GM19351 (cell line): ENCODE measurements around the gene PLXNB3.
"Not testable (repeated sequence)": the region's sequence is repeated elsewhere in the genome, so short reads cannot be mapped to it uniquely, and the experiment has no call there.

Experiments used
- ATAC-seq: cut with Tn5 transposase; IDR thresholded peaks from one replicate; pipeline ENCODE4 v1.9.1; 2021; ENCODE audit warnings: mild to moderate bottlenecking, moderate library complexity; ENCODE audit not compliant: unreplicated experiment

The PLXNB3 gene

DNA sequence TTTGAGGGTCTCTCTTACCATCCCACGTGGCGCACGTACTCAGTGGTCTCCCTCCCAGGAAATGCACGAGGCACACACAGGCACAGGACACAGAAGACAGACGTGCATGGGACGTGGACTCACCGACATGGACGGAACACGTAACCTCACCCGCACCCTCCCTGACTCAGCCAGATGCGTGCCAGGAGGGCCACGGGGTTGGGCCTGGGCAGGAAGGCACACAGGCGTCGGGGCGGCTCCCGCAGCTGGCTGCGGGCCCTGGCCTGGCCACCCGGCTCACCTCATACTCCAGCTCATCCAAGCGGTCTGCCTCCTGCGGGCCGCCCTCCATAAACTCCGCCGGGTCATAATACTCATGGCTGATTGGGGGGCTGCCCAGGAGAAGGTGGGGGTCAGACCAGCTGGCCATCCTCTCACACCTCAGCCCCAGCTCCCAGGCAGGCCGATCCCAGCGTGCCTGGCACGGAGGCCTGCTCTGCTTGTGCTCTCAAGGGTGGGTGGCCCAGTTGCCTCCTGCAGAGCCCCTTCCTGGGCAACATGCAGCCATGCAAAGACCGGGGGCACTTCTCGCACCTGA lies 43.0 kb downstream of the PLXNB3 start:
- ATAC-seq, result no peak

DNA sequence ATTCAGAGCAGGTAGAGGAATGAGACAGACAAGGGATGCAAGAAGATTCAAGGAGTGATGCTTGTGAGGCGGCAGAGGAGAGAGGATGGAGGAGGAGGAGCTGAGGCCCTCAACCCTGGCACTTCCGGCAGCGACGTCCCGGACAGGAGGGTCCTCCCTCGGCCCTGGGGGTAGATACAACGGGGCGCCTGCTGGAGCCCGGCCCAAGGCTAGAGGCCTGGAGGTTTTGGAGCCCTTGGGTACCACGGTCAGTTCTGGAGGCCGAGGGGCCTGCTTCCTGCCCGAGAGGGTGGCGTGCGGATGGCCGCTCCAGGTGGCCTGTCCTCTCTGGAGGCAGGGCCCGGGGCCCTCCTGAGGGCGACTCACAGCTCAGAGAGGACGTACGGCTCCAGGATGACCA lies 43.9 kb downstream of the PLXNB3 start:
- no peak for ATAC-seq

DNA sequence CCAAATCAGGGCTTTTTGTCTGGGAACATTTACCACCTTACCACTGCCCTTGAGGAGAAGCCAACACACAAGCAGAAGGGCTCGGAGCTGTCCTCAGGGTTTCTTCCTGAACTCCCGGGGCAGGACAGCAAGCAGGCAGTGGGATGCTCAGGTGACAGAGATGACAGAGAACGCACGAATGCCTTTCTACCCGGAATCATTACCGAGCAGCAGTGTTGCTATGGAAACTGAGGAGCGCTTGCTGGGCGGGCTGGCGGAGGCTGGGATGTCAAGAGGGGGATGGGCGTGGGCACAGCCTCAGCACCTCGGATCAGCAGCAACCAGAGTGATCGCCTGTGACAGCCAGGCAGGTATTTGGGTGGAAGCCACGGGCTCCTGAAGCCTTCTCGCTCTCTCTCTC lies 48.2 kb downstream of the PLXNB3 start:
- no peak for ATAC-seq

DNA sequence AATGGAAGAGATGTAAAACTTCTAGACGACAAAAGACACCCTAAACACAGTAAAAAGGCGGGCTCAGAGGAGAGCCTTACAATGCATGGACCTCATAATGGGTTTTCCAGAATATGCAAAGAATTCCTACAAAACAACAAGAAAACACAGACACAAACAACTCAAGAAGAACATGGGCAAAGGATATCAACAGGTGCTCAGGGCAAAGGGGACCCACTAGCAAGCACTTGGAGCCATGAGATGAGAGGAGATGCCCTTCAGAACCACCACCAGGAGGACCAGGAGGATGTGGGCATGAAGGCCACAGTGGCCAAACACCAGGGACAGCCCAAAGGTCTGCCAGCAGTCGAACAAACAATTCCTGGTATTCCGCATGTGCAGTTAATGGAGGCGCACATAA lies 49.1 kb downstream of the PLXNB3 start:
- ATAC-seq, result no peak

DNA sequence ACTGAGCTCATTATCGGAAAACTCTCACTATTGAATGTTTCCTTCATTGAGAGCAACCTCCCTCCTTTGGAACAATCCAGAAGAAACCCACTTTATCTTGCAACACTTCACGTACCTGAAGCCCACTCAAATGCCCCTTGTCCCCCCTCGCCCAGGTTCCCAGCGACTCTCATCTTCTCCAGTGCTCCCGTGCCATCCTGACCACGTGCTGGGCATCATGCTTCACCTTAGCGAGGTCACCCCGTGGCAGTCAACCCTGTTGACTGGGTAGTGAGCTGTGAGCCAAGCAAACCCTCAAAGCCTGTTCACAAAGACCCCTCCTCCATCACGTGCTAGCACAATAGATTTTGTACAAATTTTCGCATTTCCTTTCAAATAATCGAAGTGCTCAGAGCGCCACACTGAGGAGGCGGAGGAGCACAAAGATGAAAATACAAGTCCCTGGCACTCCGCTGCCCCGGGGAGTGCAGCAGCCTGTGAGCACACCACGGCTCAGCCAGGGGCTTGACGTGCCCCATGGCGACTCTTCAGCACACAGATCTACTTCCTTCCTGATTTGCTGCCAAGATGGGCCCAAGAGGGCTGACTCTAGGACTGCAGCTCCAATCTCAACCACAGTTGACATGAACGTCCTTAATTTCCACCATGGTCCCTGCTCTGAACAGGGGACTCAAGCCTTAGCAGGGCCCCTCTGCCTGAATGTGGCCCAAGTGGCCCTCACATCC lies 50.7 kb downstream of the PLXNB3 start:
- no peak for ATAC-seq

DNA sequence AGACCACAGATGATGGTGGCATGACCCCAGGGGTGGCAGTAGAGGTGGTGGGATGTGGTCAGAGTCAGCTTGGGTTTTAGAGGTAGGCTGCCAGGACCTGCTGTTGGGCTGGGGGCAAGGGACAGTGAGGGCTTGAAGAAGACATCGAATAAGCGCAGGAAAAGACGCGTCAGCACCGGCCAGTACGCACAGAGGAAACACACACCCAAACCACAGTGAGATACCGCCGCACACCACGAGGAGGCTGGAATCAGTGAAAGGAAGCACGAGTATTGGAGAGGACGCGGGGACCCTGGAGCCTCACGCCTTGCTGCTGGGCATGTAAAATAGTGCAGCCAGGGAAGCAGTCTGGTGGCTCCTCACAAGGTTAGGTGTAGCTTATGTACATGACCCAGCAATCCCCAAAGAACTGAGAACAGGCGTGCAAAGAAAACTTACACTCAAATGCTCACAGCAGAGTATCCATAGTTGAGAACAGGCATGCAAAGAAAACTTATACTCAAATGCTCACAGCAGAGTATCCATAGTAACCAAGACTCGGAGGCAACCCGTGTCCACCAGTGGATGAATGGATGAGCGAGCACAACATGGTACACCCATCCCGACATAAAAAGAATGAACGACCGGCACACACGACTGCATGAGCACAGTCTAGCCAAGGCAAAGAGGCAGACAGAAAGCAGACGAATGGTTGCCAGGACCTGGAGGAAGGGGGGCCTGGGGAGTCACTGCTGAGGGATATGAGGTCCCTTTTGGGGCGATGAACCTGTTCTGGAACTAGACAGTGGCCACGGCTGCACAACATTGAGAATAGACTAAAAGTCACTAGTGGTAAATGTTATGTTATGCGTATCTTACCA lies 53.0 kb downstream of the PLXNB3 start:
- no peak for ATAC-seq

DNA sequence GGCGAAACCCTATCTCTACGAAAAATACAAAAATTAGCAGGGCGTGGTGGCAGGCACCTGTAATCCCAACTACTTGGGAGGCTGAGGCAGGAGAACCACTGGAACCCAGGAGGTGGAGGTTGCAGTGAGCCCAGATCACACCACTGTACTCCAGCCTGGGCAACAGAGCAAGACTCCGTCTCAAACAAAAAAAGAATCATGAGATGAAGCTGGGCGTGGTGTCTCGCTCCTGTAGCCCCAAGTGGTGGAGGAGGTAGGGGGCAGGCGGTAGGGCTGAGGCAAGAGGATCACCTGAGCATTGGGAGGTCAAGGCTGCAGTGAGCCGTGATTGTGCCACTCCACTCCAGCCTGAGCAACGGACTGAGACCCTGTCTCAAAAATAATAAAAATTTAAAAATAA lies 54.0 kb downstream of the PLXNB3 start:
- ATAC-seq, result not testable (repeated sequence)

DNA sequence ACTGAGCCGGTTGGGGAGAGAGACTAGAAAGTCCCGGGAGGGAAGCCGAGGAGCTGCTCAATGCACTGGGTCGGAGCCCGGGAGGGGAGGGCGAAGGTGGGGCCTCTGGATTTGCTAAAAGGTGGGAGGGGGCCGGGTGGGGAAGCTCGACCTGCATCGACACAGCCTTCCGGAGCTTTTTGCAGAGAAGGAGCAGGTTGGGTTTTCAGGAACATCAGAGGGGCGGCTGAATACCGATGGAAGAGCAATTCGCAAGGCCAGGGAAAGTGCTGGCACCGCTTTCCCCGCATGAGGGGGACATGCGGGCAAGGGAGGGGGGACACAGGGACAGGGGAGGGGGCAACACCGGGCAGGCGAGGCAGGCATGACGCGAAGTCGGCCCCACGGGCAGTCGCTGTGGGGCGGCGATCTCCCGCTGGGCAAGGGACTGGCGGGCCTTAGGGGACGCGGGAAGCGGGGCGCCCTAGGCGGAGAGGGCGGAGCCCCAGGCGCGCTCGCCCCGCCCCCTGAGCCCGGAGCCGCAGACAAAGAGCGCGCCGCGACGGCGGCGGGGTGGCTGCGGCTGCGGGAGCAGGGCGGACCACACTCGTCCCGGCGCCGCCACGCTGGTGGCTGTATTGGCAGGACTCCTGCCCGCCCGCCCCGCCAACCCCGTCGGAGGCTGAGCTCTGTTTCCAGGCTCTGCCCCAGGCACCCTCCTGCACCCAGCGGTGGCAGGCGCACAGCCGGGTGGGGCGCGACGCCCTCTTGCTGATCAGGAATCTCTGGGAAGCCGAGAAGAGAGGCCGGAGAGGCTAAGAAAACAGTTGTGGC lies 54.7 kb downstream of the PLXNB3 start:
- ATAC-seq, result no peak

DNA sequence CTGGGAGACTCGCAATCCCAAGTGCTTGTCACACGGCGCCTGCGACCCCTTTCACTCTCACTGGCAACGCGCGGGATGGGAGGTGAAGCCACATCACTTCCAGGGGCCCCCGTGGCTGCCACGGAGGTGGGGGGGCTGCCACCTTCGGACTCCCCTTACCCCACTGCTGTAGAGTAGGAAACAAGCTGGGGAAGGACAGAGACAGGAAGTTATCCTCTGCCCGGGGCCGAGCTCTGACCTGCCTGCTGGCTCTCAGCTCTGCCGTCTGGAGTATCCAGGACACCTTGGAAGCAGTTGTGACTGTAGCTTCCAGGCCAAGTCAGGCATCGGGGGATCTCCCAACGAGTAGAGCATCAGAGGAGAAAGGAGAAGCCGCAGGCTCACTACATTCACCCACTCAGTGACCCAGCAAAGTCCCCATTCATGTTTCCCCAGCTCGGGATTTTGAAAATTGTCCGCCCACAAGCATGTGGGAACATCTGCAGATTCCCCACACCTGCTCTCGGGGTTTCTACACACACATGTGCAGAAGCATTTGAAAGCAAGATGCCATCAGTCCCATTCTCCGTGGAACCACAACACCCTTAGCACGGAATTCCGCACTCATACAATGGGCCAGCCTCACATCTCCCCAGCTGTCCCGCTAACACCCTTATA lies 55.5 kb downstream of the PLXNB3 start:
- ATAC-seq, result no peak

DNA sequence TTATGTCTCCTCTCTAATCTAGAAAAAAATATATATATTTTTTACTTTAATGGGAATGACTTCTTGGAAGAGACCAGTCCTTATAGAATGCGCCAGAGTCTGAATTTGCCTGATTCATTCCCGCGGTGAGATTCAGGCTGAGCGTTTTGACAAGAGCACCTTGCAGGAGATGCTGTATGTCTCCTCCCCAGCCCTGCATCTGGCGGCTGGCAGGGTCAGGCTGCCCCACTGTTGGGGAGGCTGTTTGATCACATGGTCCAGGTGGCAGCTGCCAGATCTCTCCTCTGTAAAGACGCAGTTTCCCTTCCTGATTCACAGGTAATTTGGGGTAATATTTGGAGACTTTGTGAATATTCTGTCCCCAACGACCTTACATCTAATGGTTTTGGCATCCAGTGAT lies 56.6 kb downstream of the PLXNB3 start:
- no peak for ATAC-seq

DNA sequence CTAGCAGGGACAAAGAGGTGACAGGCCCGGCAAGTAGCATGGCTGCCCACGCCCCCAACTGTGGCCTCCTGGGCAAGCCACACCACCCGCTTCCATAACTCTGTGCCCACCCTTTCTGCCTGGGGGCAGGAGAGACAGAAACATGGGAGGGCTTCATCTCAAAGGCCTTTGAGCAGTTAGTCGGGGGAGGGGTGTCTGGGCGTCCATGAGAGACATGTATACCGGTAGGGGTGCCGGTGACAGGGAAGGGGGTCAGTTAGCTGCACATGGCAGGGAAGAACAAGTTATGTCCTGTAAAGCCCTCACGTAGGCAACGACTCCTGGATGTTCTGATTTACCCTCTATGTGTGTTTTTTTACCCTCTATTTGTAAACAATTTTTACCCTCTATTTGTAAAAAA lies 57.0 kb downstream of the PLXNB3 start:
- ATAC-seq, result no peak

DNA sequence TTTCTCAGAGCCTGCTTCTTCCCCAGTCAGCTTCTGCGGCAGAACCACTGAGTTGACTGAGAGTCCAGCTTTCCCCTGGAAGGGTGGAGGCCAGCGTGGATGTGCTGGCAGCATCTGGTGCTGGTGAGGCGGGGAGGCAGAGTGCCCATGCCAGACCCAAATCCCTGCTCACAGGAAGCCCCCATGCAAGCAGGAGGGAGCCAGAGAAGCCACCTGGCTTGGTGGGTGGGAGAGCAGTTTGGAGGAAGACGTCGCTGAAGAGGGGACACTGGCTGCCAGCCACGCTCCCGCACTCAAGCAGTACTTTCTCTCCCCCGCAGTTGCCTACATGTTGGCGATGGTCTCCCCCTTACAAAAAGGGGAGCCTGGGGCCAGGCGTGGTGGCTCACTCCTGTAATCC lies 60.3 kb downstream of the PLXNB3 start:
- no peak for ATAC-seq

DNA sequence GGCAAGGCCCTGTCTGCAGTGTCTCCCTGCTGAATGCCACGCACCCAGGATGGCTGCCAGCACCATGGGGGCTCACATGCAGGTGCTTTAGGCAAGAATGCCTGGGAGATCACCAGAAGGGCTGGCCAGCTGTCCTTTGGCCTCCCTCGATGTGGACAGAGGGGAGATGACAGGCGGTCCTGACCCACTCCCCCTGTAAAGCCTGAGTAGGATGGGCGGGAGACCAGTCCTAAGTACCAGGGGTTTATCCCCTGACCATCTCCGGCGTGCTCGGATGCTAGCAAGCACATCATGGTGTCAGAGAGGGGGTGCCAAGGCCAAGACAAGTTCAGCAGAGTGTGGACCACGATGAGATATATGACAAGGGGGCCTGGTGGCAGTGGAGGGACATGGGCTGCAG lies 61.0 kb downstream of the PLXNB3 start:
- no peak for ATAC-seq
